ENCODE data around the gene RAP1GAP2.
"Not testable (repeated sequence)": the region's sequence is repeated elsewhere in the genome, so short reads cannot be mapped to it uniquely, and the experiment has no call there.

Gene RAP1GAP2

DNA sequence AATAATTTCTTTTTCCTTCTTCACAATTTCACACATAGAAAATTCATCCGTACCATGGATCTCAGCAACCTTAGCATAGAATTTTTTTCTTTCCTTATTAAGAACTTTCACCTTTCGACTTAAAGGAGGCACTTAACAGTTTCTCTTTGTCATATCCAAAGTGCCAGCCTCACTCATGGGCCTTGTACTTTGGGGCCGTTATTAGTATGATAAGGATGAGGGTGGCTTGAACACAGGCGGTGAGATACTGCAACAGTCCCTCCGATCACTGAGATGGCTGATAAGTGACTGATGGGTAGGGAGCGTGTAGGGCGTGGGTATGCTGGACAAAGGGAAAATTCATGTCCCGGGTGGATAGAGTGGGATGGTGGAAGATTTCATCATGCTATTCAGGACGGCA is 181.9 kb downstream of the RAP1GAP2 start:
- no peak for DNase-seq

DNA sequence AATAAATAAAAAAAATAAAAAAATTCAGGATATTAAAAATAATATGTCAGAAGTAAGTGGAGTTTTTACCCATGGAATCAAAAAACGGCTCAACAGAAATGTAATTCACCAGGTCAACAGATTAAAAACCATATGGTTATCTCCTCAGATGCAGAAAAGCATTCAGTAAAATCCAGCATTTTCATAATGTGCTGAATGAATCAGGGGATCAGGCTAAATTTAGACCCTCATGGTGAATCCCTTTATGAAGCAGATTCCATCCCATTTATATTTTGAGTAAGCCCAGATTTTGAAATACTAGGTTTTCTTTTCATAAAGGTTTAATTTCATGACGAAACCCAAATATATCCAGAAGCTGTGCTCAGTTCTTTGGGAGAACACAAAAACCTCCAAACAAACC is 182.8 kb downstream of the RAP1GAP2 start:
- DNase-seq, result no peak

DNA sequence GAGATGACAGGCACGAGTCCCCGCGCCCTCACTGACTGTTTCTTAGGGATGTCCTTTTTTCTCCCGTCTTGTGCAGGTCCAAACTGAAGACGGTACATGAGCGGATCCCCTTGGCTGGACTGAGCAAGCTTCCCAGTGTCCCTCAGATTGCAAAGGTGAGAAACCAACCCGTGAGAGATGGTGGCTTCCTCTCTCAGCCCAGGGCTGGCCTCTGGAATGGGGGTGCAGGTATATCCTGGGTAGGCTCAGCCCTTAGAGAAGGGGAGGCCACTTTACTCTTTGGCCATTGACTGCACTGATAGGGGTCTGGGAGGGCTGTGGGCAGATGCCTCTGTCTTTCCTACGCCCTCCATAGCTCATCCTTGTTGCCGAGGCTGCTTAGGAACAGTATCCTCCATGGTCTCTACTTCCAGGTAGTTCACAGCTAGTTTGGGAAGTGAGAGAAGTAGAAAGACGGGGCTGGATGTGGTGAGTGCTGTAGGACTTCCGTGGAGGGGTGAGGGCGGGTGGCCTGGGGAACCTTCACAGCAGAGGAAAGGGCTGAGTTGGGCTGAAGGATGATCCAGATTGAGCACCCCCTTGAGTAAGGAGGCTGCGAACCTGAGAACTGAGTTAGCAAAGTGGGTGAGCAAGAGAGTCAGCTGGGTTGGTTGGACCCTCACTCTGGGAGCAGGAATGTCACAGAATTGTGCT is 184.1 kb downstream of the RAP1GAP2 start:
- DNase-seq, result no peak

DNA sequence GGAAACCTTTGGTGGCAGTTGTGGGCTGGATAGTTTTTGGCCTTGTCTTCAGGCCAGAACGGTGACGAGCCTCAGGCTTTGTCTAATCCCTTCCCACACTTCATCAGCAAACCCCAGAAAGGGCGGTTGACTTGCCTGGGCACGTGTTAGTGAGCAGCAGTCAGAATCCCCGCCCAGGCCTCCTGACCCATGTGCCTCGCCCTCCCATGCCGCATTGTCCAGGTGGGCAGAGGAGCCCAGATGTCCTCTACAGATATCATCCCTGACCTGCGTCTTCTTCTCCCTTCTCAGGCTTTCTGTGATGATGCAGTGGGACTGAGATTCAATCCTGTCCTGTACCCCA is 184.6 kb downstream of the RAP1GAP2 start:
- DNase-seq, result no peak

DNA sequence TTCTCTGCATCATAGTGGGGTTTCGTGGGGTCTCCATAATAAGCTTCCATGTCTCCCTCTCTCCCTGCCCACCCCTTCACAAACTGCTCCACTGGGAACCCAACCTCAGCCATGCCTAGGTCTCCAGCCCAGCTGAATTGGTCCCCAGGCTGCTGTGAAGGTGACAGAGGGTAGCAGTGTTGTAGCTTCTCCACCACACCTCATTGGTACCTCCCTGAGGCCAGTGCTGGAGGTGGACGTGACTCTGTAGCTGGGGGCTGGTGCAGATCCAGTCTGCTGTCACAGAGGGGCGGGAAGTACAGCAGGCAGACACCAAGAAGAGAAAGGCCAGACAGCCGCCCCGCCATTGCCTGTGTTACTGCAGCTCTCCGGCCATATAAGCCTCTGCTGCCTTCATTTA is 185.1 kb downstream of the RAP1GAP2 start:
- no peak for DNase-seq

DNA sequence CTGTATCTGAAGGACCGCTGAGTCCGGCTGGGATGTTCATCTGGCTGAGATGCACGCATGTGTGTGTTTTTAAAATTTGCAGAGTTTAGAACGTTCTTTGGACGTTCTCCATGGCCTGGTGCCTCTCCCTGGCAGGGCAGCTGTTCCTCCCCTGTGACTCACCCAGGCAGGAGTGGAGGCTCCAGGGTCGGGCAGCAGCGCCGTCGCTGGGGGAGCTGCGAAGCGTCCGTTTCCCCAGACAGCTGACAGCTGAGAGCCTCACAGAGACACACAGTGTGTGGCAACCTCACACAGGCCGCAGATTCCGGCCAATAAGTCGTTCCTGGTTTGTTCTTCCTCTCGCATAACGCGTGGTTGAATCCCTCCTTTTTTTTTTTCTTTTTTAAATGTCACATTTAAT is 186.6 kb downstream of the RAP1GAP2 start:
- DNase-seq, result peak; percentile 19

DNA sequence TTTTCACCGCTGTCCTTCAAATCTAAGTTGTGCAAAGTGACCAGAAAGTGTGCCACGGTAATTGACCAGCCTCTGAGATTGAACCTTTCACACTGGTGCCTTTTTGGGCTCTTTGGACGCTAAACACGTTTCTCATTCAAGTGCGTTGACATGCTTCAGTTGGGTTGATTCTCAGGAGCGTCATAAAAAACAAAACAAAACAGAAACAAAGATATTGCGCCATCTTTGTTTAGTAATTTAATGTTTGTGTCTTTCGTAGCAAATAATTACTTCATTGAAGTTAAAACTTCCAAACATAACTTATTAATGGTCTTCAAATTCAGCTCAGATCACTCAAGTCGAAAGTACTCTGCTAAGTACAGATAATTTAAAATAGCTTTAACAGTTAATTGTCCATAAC is 187.0 kb downstream of the RAP1GAP2 start:
- no peak for DNase-seq

DNA sequence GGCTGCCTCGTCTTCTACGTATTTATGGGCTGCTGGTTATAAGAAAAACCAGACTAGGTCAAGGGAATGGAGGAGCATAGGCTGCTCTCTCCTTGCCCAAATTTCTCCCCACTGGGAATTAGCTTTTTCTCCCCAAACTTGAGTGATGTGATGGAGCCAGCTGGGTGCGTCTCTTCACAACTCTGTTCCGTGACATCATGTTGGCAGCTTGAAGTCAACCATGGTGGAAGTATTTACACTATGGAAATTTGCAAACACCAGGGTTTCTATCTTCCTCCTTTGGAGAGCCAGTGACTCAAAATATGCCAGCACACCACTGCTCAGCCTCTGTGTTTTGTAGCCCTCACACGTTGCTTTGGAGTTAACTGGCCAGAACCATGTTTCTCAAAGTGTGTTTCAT is 189.1 kb downstream of the RAP1GAP2 start:
- no peak for DNase-seq

DNA sequence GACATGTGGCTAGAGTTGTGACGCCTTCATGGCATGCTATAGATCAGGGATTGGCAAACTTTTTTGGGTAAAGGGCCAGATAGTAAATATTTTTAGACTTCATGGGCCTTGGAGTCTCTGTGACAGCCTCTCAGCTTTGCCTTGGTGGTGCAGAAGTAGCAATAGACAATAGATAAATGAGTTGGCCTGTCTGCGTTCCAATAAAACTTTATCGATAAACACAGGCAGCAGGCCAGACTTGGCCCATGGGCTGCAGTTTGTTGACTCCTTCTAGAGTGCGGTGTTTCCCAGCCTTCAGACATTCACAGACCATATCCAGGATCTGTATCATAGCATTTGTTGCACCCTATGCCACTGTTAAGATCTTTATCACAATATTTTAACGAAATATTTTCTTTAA is 190.7 kb downstream of the RAP1GAP2 start:
- no peak for DNase-seq

DNA sequence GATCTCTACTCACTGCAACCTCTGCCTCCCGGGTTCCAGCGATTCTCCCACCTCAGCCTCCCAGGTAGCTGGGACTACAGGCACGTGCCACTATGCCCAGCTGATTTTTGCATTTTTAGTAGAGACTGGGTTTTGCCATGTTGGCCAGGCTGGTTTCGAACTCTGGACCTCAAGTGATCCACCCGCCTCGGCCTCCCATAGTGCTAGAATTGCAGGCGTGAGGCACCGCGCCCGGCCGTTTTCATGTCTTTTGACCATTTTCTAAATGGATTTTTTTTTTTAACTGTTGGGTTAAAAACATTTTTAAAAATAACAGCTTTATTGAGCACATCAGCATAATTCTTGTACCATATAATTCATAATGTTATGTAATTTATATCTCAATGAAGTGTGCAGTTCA is 193.2 kb downstream of the RAP1GAP2 start:
- DNase-seq, result not testable (repeated sequence)

DNA sequence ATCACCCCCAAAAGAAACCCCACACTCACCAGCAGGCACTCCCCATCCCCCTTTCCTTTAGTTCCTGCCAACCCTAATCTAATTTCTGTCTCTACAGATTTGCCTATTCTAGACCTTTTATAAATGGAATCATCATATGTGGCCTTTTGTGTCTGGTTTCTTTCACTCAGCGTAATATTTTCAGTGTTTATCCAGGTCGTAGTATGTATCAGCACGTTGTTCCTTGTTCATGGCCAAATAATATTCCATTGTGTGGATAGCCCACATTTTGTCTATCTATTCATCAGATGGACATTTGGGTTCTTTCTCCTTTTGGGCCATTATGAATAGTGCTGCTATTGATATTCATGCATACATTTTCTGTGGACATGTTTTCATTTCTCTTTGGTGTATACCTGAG is 193.6 kb downstream of the RAP1GAP2 start:
- no peak for DNase-seq

DNA sequence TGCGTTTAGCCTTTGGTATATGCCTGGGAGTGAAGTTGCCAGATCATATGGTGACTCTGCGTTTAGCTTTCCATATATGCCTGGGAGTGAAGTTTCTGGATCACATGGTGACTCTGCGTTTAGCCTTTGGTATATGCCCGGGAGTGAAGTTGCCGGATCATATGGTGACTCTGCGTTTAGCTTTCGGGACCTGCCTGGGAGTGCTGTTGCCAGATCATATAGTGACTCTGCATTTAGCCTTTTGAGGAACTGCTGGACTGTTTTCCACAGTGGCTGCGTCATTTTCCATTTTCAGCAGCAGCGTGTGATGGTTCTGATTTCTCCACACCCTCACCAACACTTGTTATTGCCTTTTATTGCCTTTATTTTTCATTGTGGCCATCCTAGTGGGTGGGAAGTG is 194.2 kb downstream of the RAP1GAP2 start:
- no peak for DNase-seq

DNA sequence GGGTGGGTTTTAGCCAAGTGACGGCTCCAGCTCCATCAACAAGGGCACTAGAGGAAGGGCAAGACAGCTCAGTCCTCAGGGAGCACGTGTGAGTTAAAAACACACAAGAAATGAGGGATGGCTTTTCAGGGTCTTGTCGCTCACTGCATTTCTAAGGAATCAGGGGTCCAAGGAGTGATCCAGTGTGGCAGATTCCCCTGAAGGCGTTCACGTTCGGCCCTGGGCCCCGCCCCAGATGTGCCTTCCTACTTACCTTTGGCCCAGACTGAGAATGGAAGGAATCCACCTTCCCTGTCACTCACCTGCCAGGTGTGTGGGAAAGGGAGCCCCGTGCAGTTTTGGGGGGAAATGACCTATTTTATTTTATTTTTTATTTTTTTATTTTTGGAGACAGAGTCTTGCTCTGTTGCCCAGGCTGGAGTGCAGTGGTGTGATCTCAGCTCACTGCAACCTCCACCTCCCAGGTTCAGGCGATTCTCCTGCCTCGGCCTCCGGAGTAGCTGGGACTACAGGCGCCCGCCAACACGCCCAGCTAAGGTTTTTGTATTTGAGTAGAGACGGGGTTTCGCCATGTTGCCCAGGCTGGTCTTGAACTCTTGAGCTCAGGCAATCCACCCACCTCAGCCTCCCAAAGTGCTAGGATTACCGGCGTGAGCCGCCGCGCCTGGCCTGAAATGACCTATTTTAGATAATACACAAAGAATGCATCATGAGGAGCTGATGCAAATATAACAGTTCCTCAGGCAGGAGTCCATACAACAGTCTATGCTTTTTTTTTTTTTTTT is 195.3 kb downstream of the RAP1GAP2 start:
- not testable (repeated sequence) for DNase-seq

DNA sequence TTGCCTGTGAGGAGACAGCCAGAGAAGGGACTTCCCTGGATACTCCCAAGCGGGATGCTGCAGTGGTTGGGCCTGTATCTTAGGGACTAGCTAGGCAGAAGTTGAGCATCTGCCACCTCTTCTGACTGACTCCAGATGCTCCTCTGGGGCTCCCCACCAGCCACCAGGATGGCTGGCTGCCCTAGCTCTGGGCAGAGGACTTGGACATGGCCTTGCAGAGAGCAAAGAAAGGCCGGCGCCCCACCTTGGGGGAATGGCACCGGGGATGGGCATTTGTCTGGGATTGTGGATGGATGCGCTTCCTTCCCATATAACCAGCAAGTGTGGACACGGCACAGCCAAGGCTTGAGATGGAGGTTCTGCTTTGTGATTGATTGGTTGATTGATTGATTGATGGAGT is 198.2 kb downstream of the RAP1GAP2 start:
- no peak for DNase-seq

DNA sequence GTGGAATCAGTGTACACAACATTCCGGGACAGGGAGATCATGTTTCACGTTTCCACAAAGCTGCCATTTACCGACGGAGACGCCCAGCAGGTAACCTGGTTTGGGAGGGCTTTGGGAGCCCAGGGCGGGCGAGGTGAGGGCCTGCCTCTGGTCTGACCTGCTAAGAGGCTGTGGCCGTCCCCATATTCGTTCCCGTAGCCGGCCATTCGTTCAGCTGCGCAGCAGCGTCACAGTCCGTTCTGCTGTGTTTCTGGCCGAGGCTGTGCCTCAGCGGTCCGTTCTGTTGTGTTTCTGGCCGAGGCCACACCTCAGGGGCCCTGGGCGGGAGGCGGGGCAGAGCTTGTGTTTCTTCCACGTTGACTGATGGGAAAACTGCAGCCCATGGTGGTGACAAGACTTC is 199.1 kb downstream of the RAP1GAP2 start:
- no peak for DNase-seq

DNA sequence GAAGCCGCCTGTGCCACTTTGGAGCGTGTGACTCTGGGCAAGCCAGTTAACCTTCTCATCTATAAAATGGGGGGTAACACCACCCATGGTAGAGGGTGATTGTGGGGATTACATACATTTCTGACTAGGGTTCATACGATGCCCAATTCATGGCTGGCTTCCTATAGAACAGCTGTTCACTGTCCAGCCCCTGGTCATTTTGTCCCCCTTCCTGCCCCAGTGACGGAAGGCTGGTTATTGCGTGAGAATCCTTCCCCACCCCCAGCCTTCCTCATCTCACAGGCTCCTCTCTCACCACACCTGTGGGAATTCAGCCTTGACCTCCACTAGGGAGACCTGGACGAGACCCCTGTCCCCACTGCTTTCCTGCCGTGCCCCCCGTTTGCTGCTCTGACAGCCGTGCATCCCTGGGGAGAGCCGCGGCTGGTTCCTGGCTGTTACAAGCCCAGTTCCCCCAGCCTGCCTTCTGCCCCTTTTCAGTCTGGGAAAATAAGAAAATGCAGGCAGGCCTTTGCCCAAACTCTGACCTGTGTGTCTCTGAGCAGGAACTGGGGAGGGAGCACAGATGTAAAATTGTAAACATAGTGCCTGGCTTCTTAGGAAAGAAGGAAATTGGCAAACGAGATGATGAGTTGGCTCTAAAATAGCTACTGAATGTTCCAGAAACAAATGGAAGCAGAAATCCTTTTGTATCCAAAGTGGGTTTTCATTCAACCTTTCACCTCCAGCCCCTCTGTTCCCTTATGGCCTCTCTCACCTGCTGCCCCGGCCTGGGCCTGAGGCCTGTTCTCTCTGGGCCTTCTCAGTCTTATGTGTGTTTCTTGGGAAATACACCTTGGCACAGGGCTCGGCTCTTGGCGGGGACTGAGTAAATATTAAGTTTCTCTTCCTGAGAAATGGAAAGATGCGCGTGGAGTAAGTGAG is 199.9 kb downstream of the RAP1GAP2 start:
- no peak for DNase-seq

DNA sequence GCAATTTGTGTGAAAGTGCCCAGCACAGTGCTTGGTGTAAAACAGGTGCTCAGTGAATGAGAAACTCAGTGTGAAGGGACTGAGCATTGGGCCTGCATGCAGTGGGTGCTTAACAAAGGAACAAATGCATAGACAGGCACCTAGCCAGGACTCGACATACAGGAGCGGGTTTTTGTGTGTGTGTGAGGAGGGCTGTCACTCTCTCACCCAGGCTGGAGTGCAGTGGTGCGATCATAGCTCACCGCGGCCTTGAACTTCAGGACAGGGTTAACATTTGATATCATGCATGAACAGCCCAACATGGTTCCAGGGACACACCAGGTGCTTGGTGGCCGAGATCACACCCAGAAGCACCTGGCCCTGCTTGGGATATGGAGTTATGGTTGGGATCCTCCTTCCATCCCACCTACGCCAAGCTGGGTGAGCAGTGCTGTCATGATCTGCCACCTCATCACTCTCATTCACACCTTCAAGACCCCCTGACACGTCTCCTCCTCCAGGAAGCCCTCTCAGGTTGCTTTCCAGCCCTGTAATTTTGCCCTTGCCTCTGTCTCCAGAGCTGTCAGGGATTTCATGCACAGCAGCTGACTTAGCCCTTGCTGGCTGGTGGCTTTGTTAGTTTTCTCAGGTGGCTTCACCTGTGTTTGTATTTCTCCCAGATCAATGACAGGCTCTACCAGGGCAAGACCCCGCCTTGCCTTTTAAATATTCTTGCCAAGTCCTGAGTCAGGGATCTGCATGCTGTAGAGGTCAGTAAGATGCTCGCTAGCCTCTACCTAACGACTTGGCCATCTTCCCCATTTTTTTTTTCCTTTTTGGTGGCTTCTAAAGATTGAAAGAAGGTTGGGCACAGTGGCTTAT is 200.8 kb downstream of the RAP1GAP2 start:
- DNase-seq, result no peak

DNA sequence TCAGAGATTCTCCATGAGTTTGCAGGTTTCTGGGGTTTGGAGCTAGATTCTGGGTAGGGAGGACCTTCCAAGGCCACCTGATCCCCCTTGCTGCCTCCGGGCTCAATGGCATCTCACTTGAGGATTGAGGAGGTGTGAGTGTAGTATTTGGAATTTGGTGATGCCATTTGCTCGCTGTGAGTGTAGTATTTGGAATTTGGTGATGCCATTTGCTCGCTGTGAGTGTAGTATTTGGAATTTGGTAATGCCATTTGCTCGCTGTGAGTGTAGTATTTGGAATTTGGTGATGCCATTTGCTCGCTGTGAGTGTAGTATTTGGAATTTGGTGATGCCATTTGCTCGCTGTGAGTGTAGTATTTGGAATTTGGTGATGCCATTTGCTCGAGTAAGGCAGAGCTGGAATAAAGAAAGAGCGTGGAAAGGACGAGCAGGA is 202.2 kb downstream of the RAP1GAP2 start:
- not testable (repeated sequence) for DNase-seq

DNA sequence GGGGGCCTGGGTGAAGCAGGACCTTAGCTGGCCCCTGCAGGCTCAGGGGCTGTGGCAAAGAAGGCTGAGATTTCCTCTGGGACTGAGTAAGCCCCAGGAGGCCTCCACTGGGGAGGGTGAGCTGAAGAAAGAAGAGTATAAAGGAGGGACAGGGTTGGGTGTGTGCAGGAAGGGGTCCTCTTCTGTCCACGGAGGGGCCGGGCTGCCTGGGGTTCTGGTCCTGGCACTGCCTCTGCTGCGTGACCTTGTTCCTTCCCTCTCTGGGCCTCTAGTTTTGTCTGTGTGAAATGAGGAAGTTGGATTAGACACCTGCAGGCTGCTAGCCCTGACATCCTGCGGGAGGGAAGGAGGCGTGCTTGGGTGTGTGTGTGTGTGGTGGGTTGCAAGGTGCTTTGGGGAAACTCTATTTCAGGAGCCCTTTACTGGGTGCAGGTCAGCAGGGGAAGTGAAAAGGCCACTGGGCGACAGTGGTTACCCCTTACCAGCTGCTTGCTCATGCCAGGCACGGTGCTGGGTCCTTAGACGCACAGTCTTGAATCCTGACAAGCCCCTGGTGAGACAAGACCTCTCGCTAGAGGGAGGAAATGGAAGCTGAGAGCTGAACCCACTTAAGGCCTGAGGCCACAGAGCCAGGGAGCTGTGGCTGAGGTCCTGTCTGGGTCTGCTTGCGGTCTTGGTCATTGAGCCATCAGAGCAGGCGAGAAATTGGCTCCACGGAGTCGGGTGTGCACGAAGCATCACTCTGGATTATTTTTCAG is 206.5 kb downstream of the RAP1GAP2 start:
- no peak for DNase-seq

DNA sequence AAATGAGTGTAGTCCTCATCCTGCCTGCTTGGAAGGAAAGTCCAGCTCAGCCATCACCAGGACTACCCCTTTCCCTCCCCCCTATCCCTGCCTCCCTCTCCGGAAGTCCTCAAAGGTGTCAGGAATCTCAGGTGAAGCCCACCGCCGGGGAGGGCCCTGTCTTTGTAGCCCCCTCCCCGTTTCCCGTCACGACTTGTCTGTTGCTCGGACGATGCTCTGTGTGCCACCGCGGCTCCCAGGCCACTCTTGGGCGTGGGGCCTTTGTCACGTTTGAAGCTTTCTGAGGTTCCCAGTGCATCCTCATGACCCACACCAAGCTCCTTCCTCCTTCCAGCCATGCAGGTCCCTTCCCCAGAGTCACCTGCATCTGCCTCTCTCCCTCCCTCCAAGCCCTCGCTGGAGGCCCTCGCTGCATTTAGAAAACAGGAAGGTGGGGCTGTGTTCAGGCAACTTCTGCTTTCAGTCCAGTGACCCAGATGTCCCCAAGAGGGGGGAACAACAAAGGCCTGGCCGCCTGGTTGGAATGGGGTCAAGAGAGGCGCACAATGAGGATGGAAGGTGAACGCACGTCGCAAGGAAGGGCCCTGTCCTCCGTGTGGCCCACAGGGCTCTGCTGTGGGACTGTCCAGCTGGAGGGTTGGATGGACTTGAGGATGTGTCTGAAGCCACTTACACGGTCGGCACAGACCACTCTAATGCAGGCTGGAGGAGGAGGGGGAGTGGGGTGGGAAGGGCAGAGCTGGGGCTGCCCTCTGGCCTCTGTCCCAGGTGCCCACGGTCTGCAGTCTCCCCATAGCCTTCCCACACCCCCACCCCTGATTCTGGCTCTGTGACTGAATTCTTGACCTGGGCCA is 207.3 kb downstream of the RAP1GAP2 start:
- no peak for DNase-seq
